Mesodermal cell (in vitro differentiated cells): Measurements from ENCODE around the gene SEMA3G.

Source experiments
- H3K27ac ChIP-seq: 2 replicates; pipeline ENCODE4 v1.7.0; 2013; ENCODE audit warnings: mild to moderate bottlenecking, low read depth, low read length, moderate library complexity; ENCODE audit not compliant: severe bottlenecking
- H3K36me3 ChIP-seq: 2 replicates; pipeline ENCODE4 v1.7.1; 2013; ENCODE audit warnings: mild to moderate bottlenecking, low read length, moderate library complexity; ENCODE audit not compliant: control insufficient read depth, insufficient read depth
- H3K4me1 ChIP-seq: one replicate; pipeline ENCODE4 v1.7.1; 2013; ENCODE audit warnings: mild to moderate bottlenecking, low read length; ENCODE audit not compliant: insufficient read depth, control insufficient read depth, poor library complexity, severe bottlenecking
- H3K4me3 ChIP-seq: 2 replicates; pipeline ENCODE4 v1.7.0; 2013; ENCODE audit warnings: low read length, control low read depth, mild to moderate bottlenecking; ENCODE audit not compliant: insufficient read depth, poor library complexity, severe bottlenecking; ENCODE audit errors: extremely low read depth
- H3K9me3 ChIP-seq: 2 replicates; pipeline ENCODE4 v1.7.1; 2013; ENCODE audit warnings: mild to moderate bottlenecking, low read length, moderate library complexity; ENCODE audit not compliant: control insufficient read depth
- WGBS, 2 experiments: methylation state at CpG; one replicate each; pipeline ENCODE4 v1.1.5; 2013; ENCODE audit warnings: missing lambda C conversion rate in 2 of 2; ENCODE audit not compliant: insufficient coverage in 2 of 2; 5-methylcytosine and 5-hydroxymethylcytosine counted together

Gene SEMA3G

GRCh38 chr3:52441772-52442332, 3.1 kb downstream of the SEMA3G start:
- peaks cover 4% of the 10 kb centered on the region for H3K4me1 ChIP-seq
- H3K4me3 ChIP-seq, result no peak overlapping the region
- no peak overlapping the region for H3K27ac ChIP-seq
- WGBS, 2 experiments, result 94 to 97% methylated on average over 11 to 14 of the region's 18 CpGs
- H3K9me3 ChIP-seq, result no peaks in the 10 kb centered on the region
- H3K36me3 ChIP-seq, result no peaks in the 10 kb centered on the region

- 96% methylated on average over 21 of the region's 23 CpGs for WGBS, 2 experiments
- Histone ChIP-seq H3K4me1 (peaks cover 8% of the 10 kb centered on the region), H3K4me3 (no peak overlapping the region), H3K36me3 (no peaks in the 10 kb centered on the region), H3K27ac (no peak overlapping the region), H3K9me3 (no peaks in the 10 kb centered on the region)
These were observed 3.7 kb downstream of the SEMA3G start for GRCh38 chr3:52441091-52441771.

GRCh38 chr3:52440671-52441070, 4.2 kb downstream of the SEMA3G start:
- H3K36me3 ChIP-seq, result no peaks in the 10 kb centered on the region
- H3K4me3 ChIP-seq, result no peak overlapping the region
- 89 to 95% methylated on average over 8 to 12 of the region's 14 CpGs for WGBS, 2 experiments
- H3K27ac ChIP-seq, result no peak overlapping the region
- H3K9me3 ChIP-seq, result no peaks in the 10 kb centered on the region
- H3K4me1 ChIP-seq, result peaks cover 8% of the 10 kb centered on the region

- Histone ChIP-seq H3K27ac (no peak overlapping the region), H3K9me3 (no peaks in the 10 kb centered on the region), H3K4me1 (peaks cover 8% of the 10 kb centered on the region), H3K4me3 (no peak overlapping the region), H3K36me3 (no peaks in the 10 kb centered on the region)
- WGBS, 2 experiments, result 91 to 96% methylated on average over 12 of the region's 12 CpGs
These were observed 4.7 kb downstream of the SEMA3G start for GRCh38 chr3:52440249-52440551.

GRCh38 chr3:52439426-52440248, 5.3 kb downstream of the SEMA3G start:
- 95 to 98% methylated on average over 13 to 15 of the region's 16 CpGs for WGBS, 2 experiments

GRCh38 chr3:52438579-52439425, 6.1 kb downstream of the SEMA3G start:
- Histone ChIP-seq H3K27ac (no peak overlapping the region), H3K4me1 (peaks cover 3% of the 10 kb centered on the region), H3K4me3 (no peak overlapping the region), H3K36me3 (no peaks in the 10 kb centered on the region), H3K9me3 (no peaks in the 10 kb centered on the region)
- WGBS, 2 experiments, result 91 to 92% methylated on average over 3 to 7 of the region's 9 CpGs

More at GRCh38 chr3:52439426-52440248, 5.3 kb downstream of the SEMA3G start:
- H3K4me3 ChIP-seq, result no peak overlapping the region
- no peak overlapping the region for H3K27ac ChIP-seq
- peaks cover 3% of the 10 kb centered on the region for H3K4me1 ChIP-seq
- H3K36me3 ChIP-seq, result no peaks in the 10 kb centered on the region
- no peaks in the 10 kb centered on the region for H3K9me3 ChIP-seq

- H3K4me1 ChIP-seq, result peaks cover 3% of the 10 kb centered on the region
- no peak overlapping the region for H3K4me3 ChIP-seq
- H3K27ac ChIP-seq, result no peak overlapping the region
- H3K36me3 ChIP-seq, result no peaks in the 10 kb centered on the region
- H3K9me3 ChIP-seq, result no peaks in the 10 kb centered on the region
- 91 to 96% methylated on average over 6 of the region's 6 CpGs for WGBS, 2 experiments
These were observed 6.9 kb downstream of the SEMA3G start for GRCh38 chr3:52438104-52438376.

- Histone ChIP-seq H3K9me3 (no peaks in the 10 kb centered on the region), H3K27ac (no peak overlapping the region), H3K4me3 (no peak overlapping the region), H3K36me3 (no peaks in the 10 kb centered on the region), H3K4me1 (peaks cover 3% of the 10 kb centered on the region)
- 92 to 99% methylated on average over 13 to 14 of the region's 15 CpGs for WGBS, 2 experiments
These were observed 7.4 kb downstream of the SEMA3G start for GRCh38 chr3:52437326-52438103.

- H3K27ac ChIP-seq, result no peak overlapping the region
- no peak overlapping the region for H3K4me3 ChIP-seq
- no peaks in the 10 kb centered on the region for H3K36me3 ChIP-seq
- H3K9me3 ChIP-seq, result no peaks in the 10 kb centered on the region
- peaks cover 5% of the 10 kb centered on the region for H3K4me1 ChIP-seq
- WGBS, 2 experiments, result 88 to 96% methylated on average over 4 to 8 of the region's 13 CpGs
These were observed 8.3 kb downstream of the SEMA3G start for GRCh38 chr3:52436500-52437149.
